HG03378 (cell line): ENCODE data around the gene TCF25.
A peak's percentile ranks its signal among the peaks of the same experiment; 100 is the strongest.
"Not testable (repeated sequence)": the region's sequence is repeated elsewhere in the genome, so short reads cannot be mapped to it uniquely, and the experiment has no call there.

ENCODE experiments used
- ATAC-seq: cut with Tn5 transposase; IDR thresholded peaks from one replicate; pipeline ENCODE4 v1.9.1; 2021; ENCODE audit warnings: mild to moderate bottlenecking, moderate library complexity; ENCODE audit not compliant: unreplicated experiment

Gene TCF25, protein sequence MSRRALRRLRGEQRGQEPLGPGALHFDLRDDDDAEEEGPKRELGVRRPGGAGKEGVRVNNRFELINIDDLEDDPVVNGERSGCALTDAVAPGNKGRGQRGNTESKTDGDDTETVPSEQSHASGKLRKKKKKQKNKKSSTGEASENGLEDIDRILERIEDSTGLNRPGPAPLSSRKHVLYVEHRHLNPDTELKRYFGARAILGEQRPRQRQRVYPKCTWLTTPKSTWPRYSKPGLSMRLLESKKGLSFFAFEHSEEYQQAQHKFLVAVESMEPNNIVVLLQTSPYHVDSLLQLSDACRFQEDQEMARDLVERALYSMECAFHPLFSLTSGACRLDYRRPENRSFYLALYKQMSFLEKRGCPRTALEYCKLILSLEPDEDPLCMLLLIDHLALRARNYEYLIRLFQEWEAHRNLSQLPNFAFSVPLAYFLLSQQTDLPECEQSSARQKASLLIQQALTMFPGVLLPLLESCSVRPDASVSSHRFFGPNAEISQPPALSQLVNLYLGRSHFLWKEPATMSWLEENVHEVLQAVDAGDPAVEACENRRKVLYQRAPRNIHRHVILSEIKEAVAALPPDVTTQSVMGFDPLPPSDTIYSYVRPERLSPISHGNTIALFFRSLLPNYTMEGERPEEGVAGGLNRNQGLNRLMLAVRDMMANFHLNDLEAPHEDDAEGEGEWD

DNA sequence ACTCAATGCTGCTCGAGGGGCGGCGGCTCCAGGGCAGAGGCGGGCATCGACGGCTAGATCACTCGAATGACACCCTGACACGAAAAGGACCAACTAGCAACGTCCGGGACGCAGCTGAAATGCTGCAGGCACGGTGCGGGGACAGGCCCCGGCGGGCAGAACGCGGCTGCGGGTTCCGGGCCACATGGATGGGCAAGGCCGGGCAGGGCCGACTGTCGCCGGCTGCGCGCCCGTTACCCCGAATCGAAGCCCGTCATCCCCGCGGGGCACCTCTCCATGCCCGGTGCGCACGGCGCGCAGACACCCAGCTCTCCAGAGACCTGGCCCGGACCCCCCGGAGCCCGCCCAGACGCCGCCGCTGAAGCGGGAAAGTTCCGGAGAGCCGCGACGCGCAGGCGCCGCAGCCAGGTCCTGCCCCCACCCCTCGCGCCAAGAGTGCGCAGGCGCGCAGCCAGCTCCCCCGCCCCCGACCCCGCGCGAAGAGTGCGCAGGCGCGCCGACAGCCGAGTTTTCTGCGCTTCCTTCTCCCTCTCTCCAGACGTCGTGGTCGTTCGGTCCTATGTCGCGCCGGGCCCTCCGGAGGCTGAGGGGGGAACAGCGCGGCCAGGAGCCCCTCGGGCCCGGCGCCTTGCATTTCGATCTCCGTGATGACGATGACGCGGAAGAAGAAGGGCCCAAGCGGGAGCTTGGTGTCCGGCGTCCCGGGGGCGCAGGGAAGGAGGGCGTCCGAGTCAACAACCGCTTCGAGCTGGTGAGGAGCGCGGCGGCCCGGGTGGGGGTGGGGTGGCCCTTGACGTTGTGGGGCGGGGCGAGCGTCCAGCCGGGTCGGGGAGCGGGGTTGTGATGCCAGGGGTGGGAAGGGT lies at the start of gene TCF25:
TSS of gene TCF25 (plus strand) at position 484 of the 863 bp plus-strand sequence. CDS start at position 560, 76 bp downstream.
- peak; percentile 40 for ATAC-seq

DNA sequence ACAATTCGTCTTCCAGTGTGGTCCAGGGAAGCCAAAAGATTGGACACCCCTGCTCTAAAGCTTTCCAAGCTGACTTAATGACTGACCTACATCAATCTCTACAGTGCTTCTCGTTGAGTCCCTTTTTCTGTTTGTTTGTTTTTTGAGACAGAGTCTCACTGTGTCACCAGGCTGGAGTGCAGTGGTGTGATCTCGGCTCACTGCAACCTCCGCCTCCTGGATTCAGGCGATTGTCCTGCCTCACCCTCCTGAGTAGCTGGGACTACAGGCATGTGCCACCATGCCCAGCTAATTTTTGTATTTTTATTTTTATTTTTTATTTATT lies 49.6 kb upstream of the TCF25 start:
- not testable (repeated sequence) for ATAC-seq

DNA sequence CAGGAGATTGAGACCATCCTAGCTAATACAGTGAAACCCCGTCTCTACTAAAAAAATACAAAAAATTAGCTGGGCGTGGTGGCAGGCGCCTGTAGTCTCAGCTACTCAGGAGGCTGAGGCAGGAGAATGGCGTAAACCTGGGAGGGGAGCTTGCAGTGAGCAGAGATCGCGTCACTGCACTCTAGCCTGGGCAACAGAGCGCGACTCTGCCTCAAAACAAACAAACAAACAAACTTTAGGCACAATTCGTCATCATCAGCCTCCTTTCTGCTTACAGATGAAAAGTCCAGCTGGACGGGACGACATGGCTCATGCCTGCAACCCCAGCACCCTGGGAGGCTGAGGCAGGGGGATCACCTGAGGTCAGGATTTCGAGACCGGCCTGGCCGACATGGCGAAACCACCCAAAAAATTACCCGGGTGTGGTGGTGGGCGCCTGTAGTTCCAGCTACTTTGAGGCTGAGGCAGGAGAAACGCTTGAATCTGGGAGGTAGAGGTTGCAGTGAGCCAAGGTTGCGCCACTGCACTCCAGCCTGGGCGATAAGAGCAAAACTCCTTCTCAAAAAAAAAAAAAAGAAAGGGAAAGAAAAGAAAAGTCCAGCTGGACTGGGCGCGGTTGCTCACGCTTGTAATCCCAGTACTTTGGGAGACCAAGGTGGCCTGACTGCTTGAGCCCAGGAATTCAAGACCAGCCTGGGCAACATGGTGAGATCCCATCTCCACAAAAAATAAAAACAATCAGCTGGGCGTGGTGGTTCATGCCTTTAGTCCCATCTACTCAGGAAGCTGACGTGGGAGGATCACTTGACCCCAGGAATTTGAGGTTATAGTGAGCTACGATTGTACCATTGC lies 46.6 kb upstream of the TCF25 start:
- no peak for ATAC-seq

DNA sequence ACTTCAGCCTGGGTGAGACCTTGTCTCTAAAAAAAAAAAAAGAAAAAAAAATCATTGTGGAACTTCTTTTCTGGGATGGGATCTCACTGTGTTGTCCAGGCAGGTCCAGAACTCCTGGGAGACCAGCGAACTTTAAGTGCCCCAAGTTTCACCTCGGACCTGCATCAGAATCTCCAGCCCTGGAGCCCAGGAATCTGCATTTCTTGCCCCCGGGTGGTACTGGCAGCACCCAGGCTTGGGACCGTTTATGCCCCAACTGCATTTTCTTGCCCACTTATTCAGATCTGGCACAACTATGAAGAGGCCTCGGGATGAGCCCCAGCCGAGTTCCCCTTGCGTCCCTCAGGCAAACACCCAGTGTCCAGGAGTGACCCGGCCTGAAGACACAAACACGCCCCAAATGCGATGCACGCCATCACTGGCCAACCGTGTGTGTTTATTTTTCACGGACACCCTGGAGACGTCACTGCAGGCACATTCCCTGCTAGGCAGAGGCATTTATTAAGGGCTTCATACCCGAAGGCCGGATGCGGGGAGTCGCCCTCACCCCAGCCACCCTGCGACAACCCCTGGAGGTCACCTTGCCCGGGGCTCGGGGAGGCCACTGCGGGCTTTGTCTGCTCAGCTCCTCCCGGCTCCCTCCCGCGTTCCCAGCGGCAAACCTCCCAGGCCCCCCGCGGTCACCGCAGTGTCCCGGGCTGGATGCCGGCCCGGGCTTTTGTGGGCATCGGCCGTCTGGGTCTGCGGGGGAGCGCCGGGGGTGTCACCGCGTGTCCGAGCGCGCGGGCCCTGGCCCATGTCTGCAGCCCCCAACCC lies 45.8 kb upstream of the TCF25 start:
- ATAC-seq, result no peak

DNA sequence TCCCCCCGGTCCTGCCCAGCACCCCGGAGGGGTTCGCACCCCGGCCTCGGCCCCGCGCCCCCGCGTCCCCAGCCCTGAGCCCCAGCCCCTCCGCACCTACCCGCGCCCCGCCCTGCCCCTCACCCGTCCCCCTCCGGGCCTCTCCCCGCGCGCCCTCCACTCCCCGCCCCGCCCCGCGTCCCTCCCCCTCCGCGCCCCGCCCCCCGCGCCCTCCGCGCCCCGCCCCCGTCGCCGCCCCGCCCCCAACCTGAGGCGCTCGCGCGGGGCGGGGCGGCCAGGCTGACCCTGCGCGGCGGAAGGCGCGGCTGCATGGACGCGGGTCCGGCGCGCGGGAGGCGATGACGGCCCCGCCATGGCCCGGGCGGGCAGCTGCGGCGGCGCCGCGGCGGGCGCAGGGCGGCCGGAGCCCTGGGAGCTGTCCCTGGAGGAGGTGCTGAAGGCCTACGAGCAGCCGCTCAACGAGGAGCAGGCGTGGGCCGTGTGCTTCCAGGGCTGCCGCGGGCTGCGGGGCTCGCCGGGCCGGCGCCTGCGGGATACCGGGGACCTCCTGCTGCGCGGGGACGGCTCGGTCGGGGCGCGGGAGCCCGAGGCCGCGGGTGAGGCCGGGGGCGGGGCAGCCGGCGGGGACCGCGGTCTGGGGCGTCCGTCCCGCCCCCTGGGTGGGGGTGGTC lies 45.1 kb upstream of the TCF25 start, which contains the start of gene SPIRE2:
TSS of gene SPIRE2 (plus strand) at position 277 of the 671 bp plus-strand sequence. CDS start at position 353, 76 bp downstream.
- ATAC-seq, result no peak

DNA sequence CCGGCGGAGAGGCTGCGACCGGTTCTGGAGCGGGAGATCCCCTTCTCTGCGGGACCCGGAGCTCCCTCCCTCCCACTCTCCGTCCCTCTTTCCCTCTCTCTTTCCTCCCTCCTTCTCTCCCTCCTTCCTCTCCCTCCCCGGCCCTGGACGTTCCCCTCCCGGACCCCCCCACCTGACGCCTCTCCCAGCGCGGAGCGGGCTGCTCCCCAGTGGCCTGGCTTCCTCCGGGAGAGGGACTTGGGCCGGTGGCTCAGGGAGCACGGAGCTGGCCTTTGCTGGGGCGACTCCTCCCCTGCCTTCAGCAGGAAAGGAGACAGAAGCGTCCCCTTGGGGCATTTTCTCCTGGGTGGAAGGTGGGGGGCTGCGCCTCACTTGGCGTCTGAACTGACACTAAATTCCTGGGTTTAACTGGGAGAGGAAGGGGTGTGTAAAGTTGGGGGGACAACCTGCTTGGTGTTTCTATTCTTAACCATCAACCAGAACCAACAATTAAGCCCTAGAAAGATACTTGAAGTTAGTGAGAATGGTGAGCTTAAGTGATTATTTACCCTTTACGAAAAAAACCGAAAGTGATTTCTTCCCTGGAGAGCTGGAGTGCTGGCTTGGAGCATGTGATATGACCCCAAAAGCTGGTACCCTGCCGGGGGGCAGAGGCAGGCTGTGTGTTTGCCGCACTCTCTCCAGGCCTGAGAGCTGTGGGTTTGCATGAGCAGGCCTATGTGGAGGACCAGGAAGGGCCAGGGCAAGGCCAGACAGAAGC lies 44.3 kb upstream of the TCF25 start:
- no peak for ATAC-seq

DNA sequence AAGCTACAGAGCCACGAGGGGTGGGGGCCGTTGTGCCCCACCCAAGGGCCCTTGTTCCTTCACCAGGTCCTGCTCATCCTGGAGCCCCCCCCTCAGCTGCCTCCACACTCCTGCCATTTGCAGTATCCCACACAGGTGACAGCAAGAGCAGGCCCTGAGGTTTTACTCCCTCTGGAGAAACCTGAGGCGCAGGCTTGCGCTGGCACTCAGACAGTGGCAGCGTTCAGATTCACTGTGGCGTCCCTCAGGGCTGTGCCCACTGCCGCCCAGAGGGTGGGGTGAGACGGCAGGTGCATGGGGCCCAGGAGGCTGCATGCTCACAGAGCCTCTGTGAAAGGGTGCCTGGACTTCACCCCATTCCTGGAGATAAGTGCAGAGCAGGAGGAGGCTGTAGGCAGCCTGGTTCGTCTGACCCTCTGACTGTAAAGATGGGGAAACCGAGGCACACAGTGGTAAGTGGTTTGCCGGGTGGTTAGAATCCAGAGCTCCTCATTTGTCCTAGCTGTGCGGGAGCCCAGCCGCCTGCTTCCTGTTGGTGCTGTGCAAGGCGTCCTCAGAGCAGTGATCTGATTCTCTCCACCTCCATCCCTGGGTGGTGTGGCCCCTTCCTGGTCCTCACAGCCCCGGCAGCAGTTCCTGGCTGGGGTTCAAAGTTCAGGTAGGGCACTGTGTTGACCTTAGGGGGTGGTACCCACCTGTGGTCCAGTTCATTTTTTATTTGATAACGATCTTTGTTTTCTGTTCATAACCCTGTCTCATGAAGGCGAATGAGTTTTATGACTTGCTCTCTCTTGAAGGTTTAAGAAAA lies 43.6 kb upstream of the TCF25 start:
- ATAC-seq, result no peak

DNA sequence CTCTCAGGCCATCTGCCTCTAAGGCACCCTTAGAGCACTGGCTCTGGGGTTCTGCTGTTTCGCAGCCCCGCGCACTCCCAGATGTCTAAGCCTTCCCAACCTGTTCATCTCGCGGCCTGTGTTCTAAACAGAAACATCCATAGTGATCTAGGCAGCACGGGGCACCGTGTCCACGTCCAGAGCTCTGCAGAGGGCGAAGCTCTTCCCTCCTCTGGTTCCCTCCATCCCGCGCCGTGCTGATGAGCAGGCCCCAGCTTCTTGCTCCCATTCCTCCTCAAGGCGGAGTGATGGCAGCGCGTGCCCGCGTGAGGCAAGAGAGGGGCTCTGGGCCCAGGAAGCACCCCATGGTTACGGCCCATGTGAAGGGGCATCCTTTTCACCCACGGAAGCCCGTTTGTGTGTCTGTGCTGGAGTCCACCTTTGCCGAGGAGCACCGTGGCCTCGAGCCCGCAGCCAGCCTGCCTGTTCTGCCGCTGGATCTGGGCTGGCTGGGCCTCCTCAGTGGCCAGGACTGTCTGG lies 41.5 kb upstream of the TCF25 start:
- ATAC-seq, result no peak

DNA sequence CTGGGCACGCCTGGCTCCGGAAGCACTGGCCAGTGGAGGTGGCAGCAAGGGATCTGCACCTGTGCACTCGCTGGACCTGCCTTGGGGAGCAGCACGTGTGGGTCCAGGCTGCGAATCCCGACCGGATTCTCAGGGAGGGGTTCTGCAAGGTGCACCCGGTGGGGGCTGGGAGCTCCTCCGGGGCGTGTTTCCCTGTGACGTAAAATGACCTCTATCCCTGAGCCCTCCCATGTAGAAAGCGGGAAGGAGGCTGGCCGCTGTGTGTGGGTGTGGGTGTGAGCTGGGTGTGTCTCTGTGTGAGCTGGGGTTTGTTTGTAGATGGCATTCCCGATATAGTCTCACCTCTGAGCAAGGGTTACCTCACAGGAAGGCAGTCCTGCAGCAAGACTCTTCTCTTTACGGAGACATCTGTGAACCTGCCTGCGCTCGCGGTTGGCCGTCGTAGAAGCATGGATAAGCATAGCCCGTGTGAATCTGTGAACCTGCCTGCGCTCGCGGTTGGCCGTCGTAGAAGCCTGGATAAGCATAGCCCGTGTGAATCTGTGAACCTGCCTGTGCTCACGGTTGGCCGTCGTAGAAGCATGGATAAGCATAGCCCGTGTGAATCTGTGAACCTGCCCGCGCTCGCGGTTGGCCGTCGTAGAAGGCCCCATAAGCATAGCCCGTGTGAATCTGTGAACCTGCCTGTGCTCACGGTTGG lies 39.6 kb upstream of the TCF25 start:
- ATAC-seq, result not testable (repeated sequence)

DNA sequence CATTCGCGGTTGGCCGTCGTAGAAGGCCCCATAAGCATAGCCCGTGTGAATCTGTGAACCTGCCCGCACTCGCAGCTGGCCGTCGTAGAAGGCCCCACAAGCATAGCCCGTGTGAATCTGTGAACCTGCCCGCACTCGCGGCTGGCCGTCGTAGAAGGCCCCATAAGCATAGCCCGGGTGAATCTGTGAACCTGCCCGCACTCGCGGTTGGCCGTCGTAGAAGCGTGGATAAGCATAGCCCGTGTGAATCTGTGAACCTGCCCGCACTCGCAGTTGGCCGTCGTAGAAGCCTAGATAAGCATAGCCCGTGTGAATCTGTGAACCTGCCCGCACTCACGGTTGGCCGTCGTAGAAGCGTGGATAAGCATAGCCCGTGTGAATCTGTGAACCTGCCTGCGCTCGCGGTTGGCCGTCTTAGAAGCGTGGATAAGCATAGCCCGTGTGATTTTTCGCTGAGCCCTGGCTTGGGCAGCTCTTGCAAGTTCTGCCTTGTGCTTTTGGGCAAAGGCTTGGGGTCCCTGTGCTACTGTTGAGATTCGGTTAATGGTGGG lies 38.5 kb upstream of the TCF25 start:
- not testable (repeated sequence) for ATAC-seq

DNA sequence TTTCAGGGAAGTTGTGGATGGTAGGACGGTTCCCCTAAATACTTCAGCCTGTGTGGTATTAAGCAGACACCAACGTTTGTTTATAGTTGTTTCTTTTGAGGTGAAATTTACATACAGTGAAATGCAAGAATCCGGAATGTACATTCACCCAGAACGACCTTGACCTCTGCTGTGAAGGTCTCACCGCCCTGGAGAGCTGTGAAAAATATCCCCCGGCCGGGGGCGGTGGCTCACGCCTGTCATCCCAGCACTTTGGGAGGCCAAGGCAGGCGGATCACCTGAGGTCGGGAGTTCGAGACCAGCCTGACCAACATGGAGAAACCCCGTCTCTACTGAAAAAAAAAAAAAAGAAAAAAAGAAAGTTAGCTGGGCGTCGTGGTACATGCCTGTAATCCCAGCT lies 36.9 kb upstream of the TCF25 start:
- ATAC-seq, result not testable (repeated sequence)

DNA sequence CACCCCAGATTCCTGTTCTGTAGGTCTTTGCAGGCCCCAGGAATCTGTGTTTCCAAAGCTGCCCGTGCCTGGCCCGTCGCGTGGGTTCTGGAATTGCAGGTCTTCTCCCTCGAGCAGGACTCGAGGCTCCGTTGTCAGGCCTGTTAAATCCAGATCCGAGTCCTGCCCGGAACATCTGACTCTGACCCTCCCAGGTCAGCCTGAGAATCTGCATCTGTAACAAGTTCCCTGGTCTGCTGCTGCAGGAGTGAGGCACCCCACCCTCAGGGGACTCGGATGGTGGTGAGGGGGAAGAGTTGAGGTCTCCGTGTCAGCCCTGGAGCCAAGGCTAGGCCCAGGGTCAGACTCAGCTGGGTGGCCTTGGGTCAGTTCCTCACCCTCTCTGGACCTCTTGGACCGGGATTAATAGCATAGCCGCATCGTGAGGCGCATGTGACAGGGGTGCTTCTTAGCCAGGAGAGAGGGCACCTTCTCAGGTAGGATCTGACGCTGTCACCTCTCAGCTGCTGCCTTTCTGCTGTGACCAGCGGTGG lies 36.3 kb upstream of the TCF25 start:
- no peak for ATAC-seq

DNA sequence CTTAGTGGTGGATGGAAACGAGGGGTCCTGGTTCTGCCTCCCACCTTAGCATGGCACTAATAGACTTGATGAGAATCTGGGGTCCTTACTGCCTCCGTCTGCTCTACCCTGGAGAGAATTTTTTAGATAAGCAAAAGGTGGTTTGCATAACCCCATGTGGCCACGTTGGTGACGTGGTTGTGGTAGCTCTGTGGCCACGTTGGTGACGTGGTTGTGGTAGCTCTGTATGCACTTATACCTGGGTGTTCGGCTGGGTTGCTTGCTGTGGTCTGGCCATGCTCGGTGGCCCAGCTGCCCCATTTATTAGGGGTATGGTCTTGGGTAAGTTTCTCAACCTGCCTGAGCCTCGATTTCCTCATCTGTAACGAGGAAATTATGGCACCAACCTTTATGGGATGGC lies 32.1 kb upstream of the TCF25 start:
- ATAC-seq, result no peak

DNA sequence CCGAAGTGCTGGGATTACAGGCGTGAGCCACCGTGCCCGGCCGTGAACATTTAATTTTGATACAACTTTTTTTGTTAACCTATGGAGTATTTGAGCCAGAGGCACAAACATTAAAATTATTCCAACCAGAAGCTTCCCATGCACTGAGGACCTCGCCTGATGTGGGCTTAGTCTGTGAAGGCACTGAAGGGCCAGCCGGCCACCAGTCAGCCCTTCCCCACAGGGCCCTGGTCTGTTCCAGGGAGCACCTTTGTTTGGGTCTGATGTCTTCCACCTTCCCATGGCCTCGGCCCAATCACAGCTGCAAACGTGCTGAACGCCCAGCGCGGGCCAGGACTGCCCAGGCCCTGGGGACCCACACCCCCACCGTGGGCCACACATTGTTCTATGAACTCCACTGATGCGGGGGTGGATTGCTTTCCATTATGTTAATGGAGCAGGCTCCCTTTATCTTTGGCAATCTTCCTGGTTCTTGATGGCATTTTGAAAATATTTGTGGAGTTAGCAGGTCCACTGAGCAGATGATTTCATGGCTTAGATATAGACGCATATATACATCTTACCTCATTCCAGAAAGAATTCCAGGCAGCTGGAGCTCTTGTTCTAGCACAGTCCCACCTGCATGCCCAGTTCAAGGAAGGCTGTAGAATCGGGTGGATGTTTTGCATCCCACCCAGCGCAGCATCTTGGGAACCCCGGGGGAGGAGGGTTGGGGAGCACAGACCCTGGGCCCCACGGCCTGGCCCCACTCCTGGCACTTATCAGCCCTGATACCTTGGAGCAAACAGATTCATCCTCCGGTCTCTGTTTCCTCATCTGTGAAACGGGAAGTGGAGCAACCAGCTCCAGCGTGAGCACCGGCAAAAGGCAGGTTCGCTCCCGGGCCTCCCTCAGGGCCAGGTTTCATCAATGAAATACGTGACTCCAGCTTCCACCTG lies 30.7 kb upstream of the TCF25 start:
- no peak for ATAC-seq
